ENCODE data around the gene ANKFN1.
"Not testable (repeated sequence)": the region's sequence is repeated elsewhere in the genome, so short reads cannot be mapped to it uniquely, and the experiment has no call there.

ANKFN1 gene

DNA sequence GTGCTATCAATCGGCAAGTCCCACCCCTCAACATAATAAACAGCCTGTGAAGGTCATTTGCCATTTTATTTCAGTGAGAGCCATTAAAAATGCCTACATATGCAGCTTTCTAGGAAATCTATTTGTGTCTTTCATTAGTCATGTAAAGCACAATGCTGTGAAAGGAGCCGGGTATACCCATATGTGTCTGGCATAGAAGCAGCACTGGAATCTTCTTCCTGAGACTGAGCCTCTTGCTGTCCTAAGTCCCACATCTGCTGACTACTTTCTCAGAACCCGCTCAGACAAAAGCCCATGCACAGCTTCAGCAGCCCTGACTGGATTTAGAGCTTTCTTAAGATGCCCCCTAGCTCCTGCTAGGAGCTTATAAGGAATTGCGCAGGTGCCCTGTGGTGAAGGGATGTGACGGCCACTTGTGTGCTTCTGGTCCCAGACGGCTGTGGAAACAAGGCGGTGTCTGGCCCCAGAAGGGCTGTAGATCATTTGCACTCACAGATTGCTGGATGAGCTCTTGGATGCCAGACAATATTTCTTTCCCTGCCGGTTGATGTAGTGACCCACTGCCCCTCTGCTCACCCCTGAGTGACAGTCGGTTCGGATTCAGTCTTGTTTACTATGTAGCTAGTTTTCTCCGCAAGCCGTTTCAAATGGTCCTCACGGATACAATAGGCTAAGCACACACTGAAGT lies 172.2 kb downstream of the ANKFN1 start:
- no peak for DNase-seq (ENCODE audit: low spot score)

GRCh38 chr17:56326001-56326359 lies 172.7 kb downstream of the ANKFN1 start:
- DNase-seq (ENCODE audit: low spot score) = no peak

GRCh38 chr17:56347639-56348038 lies 194.4 kb downstream of the ANKFN1 start:
- no peak for DNase-seq (ENCODE audit: low spot score)

- DNase-seq (ENCODE audit: low spot score) = no peak
Measured at GRCh38 chr17:56350592-56350991, 197.3 kb downstream of the ANKFN1 start.

DNA sequence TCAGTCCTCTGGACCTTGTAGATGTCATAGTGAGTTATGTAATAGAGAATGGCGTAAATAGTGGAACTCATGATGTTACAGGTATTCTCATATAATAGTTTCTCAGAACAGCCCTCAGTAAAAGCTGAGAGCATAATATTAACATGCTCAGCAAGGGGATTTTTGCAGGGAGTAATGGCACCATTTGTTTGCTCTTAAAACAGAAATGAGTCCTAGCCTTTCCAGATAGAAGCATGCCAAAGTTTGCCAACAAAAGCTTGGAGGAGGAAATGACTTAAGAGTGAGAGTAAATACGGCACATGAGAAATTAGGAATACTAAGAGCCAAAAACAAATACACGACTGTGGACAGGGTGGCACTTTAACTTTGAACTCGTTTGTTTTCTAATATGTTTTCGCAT lies 198.4 kb downstream of the ANKFN1 start:
- DNase-seq (ENCODE audit: low spot score) = no peak

DNA sequence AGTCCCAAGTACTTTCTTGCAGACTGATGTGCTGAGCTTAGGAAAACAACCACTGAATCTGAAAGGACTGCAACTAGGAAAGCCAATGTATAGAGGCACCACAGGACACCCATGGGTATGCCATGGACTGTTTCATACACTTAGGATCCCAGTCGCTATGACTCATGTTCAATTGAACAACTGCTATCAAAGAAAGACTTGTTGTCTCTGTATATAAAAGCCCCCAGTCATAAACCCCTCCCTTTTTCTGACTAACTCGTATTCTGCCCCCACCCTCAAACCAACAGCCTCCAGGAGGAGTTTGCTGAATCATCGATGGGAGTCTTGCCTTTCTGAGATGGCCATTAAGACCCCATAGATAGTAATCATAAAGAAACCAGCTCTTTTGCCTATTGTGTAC lies 205.4 kb downstream of the ANKFN1 start:
- DNase-seq (ENCODE audit: low spot score) = no peak

DNA sequence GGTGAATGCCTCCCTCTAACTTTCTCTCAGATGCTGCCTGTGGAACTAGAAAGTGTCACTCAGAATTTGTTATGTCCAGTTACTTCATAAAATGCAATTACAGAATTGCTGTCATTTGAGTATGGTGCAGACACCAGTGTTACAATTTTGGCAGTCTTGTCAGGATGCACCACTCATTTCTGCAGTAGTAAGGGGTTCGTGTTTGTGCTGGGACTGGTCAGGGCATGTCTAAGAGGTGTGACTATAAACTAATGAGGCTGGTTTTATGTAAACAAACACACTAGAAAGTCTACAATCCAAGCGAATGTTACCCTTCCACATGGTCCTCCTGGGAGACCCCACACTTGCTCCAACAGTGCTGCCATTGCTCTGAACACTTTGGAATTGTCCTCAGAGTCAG lies 206.2 kb downstream of the ANKFN1 start:
- DNase-seq (ENCODE audit: low spot score) = no peak

DNA sequence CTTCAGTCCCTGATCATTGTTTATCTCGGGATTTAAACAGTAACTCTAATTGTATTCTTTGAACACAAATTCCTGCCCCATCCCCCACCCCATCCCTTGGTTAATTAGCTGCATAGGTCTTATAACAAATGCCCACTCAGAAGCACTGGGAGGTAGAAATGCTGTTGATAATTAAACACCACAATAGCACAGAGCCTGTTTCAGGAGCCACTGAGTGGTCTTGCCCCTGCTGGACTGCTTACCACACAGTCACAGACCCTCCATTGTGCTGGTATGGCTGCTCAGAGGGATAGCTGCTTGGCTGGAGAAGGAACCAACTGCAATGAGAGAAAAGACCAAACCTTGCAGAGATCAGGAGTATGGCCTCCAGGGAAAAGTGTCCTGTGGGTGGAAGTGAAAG lies 214.1 kb downstream of the ANKFN1 start:
- DNase-seq (ENCODE audit: low spot score) = no peak

DNA sequence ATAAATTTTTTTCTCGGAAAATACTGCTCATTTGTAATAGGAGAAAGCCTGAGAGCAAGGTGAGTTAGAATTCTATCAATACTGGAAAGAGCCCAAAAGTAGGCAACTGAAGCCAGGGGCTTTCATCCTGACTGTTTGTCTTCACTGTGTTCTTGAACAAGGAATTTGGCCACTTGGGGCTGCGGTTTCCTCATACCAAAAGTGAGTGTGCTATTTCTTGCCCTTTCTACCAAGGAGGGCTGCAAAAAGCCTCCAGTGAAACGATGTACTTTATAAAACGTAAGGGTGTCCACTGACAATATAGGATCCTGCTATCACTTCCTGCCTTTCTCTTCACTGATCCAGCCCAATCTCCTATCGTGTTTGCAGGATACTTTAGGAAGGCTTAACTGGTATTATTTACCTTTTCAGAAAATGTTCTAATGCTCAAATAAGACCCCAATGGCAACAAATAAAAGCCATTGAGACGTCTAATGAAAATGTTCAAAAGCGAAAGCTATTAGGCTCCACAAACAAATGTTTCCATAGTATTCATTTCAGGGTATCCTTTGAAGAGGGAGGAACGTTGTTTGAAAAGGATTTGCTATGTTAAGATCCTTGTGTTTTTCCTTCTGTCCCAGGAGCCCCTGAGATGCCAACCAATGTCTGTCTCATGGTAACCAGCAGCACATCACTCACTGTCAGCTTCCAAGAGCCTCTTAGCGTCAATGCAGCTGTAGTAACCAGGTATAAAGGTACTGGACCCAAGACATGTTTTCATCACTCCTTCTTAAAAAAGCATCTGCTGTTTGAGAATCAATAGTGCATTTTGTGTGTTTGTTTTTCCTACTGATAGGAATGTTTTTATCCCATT lies 220.9 kb downstream of the ANKFN1 start:
- DNase-seq (ENCODE audit: low spot score) = no peak

DNA sequence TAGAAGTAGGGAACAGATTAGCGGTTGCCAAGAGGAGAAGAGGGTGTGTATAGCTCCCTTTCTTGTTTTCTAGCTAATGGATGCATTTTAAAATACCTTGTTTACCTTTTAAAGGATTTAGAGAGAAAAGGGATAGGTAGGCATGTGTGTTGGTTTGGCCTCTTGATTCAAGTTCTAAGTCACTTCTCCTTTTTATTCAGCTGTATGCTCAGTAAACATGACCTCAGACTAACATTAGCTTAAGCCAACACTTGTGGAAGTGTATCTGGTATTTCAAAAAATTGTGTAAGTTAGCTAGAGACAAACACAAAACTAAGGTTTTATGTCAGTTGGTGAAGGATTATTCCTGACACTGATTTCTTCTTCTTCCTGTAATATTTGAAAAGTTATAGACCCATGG lies 236.1 kb downstream of the ANKFN1 start:
- DNase-seq (ENCODE audit: low spot score) = no peak

DNA sequence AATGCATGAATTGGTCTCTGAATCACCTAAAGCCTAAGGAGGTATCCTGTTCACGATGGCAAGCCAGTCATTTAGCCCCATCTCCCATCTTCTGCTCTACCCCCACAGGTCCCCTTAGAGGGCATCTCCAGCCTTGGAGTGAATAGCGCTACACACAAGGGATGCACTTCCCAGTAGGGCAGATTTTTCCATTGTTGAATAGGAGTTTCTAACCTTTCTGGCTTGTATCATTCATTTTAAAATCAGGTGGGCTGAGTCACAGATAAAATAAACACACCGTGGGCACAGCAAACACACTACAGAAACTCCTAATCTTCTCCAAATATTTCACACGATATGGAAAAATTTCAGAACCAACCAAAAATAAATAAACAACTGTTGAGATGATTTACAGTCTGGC lies 239.0 kb downstream of the ANKFN1 start:
- DNase-seq (ENCODE audit: low spot score) = no peak

- no peak for DNase-seq (ENCODE audit: low spot score)
Measured at GRCh38 chr17:56393156-56393555, 239.9 kb downstream of the ANKFN1 start.

- no peak for DNase-seq (ENCODE audit: low spot score)
Measured at GRCh38 chr17:56395787-56396186, 242.5 kb downstream of the ANKFN1 start.

DNA sequence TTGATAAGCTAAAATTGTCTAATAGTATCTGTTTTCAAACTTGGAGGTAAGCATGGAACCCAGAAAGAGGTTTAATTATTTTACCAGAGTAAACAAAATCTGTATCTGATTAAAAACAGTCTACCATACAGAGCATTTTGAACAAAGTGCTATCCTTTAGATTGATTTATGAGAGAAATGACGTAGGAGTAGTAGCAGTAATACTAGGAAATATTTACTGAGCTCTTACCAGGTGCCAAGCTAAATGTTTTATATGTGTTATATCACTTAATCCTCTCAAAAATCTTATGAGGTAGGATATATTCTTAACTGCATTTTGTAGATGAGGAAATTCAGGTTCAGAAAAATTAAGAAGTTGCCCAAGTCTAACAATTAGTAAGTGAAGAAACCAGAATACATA lies 253.8 kb downstream of the ANKFN1 start:
- no peak for DNase-seq (ENCODE audit: low spot score)

DNA sequence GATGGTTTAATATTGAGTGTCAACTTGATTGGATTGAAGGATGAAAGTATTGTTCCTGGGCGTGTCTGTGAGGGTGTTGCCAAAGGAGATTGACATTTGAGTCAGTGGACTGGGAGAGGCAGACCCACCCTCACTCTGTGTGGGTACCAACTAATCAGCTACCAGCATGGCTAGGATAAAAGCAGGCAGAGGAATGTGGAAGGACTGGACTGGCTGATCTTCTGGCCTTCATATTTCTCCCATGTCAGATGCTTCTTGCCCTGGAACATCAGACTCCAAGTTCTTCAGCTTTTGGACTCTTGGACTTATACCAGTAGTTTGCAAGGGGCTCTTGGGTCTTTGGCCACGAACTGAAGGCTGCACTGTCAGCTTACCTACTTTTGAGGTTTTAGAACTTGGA lies 259.1 kb downstream of the ANKFN1 start:
- DNase-seq (ENCODE audit: low spot score) = not testable (repeated sequence)

DNA sequence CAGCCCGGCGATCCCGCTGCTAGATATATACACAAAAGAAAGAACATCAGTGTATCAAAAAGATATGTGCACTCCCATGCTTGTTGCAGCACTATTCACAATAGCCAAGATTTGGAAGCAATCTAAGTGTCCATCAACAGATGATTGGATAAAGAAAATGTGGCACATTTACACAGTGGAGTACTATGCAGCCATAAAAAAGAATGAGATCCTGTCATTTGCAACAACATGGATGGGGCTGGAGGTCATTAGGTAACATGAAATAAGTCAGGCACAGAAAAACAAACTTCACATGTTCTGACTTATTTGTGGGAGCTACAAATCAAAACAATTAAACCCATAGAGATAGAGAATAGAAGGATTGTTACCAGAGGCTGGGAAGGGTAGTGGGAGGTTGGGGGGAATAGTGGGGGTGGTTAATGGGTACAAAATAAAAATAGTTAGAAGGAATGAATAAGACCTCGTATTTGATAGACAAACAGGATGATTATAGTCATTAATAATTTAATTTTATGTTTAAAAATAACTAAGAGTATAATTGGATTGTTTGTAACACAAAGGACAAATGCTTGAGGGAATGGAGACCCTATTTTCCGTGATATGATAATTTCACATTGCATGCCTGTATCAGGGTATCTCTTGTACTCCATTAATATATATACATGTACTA lies 263.5 kb downstream of the ANKFN1 start:
- DNase-seq (ENCODE audit: low spot score) = no peak

GRCh38 chr17:56424005-56424404 lies 270.7 kb downstream of the ANKFN1 start:
- DNase-seq (ENCODE audit: low spot score) = no peak

DNA sequence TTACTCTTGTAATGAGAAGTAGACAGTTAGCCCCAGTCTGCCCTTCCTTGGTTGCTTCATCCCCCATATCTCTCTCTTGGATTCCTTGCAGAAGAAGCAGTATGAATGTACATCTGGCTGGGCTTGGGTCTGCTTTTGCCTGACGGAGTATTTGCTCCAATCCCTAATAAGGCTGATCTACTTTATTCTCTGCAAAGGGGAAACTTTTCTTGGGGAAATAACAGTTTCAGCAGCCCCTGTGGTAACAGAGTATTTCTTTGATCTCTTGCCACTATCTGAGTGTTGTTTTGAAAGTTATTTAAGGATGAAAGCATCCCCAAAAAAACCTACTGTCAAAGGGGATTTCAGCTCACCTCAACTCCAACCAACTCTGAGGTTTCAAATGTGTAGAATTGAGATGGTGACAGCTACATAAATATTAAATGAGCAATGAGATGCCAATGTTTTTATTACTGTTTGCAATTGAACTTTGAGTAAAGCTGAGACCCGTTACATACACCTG lies 271.3 kb downstream of the ANKFN1 start:
- DNase-seq (ENCODE audit: low spot score) = no peak

GRCh38 chr17:56425483-56425882 lies 272.2 kb downstream of the ANKFN1 start:
- no peak for DNase-seq (ENCODE audit: low spot score)

GRCh38 chr17:56426901-56427300 lies 273.6 kb downstream of the ANKFN1 start:
- no peak for DNase-seq (ENCODE audit: low spot score)

DNA sequence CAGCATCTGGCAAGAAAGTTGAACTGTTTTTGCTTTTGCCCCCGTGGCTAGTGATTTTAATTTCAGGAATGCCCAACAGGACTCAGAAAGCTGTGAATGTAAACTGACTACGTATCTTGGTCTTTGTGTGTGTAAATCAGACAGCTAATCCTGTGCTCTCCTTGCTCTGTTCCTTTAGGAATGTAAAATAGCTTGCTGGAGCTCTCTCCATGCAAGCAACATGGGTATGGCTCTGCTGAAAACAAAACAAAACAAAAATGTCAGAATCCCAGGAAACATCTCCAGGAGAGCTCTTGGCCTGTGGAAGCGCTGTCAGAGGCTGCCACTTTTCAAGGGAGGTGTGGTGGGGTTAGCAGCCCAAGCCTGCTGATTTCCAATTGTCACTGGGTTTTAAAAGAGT lies 278.5 kb downstream of the ANKFN1 start:
- DNase-seq (ENCODE audit: low spot score) = no peak

GRCh38 chr17:56432443-56432842 lies 279.2 kb downstream of the ANKFN1 start:
- DNase-seq (ENCODE audit: low spot score) = no peak

- no peak for DNase-seq (ENCODE audit: low spot score)
Measured at GRCh38 chr17:56434610-56435009, 281.3 kb downstream of the ANKFN1 start.

Data from NAMALWA (cell line).